D721Med (cell line): ENCODE results near the gene R3HDM2.
"Not testable (repeated sequence)": the region's sequence is repeated elsewhere in the genome, so short reads cannot be mapped to it uniquely, and the experiment has no call there.

Experiments used
- DNase-seq: peaks from one replicate; pipeline ENCODE4 v3.0.0; 2011; ENCODE audit warnings: low spot score; ENCODE audit not compliant: insufficient read length
- FAIRE-seq: peaks from 2 replicates; lab custom pipeline; 2011; peaks lifted over from hg19 to GRCh38; lab: Jason Lieb, UNC
- TF ChIP-seq, protein P1 (sequence below): IDR thresholded peaks from 2 replicates; pipeline ENCODE4 v1.5.1; 2012; ENCODE audit warnings: mild to moderate bottlenecking, control low read depth; ENCODE audit not compliant: insufficient read depth; ENCODE audit errors: missing control alignments

Gene R3HDM2

DNA sequence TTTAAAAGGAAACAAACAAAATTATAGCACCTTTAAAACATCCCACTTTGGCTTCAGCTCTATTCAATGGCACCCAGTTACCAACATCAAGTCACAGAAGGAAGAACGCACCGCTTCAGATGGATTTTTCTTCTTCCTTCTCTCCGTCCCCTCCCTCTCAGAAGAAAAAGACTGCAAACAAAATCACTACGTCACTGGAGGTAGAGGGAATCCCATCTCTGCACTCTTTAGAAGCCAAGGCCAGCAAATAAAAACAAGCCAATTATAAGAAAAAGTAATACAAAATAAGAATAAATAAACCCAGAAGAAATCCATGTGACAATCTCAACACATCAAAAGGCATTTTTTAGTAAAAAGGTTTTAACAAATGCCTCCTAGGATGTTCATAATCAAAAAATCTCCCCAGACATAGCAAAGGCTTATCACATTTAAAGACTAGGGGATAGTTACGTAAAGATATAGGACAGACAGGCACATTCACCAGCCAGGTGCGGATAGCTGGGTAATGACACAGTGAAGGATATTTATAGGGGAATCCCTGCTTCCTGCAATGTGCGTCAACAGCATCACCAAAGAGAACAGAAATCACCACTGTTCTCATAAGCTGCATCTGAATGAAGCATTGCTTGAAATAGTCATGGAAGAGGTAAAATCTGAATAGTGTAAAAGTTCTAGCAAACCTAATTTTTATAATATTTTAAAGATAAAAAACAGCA, 89.4 kb downstream of the R3HDM2 start:
- TF ChIP-seq, protein P1, sequence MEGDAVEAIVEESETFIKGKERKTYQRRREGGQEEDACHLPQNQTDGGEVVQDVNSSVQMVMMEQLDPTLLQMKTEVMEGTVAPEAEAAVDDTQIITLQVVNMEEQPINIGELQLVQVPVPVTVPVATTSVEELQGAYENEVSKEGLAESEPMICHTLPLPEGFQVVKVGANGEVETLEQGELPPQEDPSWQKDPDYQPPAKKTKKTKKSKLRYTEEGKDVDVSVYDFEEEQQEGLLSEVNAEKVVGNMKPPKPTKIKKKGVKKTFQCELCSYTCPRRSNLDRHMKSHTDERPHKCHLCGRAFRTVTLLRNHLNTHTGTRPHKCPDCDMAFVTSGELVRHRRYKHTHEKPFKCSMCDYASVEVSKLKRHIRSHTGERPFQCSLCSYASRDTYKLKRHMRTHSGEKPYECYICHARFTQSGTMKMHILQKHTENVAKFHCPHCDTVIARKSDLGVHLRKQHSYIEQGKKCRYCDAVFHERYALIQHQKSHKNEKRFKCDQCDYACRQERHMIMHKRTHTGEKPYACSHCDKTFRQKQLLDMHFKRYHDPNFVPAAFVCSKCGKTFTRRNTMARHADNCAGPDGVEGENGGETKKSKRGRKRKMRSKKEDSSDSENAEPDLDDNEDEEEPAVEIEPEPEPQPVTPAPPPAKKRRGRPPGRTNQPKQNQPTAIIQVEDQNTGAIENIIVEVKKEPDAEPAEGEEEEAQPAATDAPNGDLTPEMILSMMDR, result no peak
- no peak for FAIRE-seq
- no peak for DNase-seq

DNA sequence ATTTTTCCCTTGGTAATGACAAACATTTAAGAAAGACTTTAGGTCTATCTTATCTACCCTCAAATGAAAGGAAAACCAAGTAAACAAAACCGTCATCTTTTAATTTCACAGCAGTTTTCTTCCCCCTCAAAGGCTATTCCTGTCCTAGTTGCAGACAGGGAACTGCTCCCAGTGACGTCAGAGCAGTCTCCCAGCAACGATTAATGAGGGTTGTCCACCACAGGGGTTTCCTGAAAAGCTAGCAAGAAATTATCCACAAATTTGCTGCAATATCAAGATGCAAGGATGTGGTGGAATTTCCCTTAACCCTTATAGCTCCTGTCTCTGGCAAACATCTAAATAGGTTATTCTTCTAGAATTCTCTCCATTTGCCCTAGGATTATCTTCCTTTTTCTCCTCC, 90.7 kb downstream of the R3HDM2 start:
- no peak for FAIRE-seq
- DNase-seq, result no peak
- TF ChIP-seq, protein P1, result no peak

DNA sequence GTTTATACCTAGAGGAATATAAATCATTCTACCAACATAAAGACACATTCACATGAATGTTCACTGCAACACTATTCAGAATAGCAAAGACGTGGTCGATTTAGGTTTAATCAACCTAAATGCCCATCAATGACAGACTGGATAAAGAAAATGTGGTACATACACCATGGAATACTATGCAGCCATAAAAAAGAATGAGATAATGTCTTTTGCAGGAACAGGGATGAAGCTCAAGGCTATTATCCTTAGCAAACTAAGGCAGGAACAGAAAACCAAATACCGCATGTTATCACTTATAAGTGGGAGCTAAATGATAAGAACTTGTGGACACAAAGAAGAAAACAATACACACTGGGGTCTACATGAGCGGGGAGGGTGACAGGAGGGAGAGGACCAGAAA, 94.5 kb downstream of the R3HDM2 start:
- not testable (repeated sequence) for DNase-seq, FAIRE-seq

DNA sequence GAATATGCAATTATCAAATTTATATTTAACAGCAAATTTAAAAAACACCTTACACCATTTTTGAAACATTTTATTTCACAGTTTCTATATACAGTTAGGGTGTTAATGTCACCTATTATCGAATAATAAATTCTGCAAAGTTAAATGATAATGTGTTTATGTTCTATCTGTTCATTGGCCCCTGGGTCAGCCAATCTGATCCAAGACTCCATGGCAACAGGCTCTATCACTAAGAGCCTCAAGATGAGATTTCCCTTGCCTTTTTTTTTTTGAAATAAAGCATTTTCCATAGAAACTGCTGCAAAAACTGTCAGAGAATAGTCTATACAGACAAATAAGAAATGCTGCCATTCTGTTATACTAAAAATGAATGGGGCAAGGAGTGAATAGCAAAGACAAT, 96.6 kb downstream of the R3HDM2 start:
- no peak for DNase-seq
- no peak for FAIRE-seq
- TF ChIP-seq, protein P1, result no peak

DNA sequence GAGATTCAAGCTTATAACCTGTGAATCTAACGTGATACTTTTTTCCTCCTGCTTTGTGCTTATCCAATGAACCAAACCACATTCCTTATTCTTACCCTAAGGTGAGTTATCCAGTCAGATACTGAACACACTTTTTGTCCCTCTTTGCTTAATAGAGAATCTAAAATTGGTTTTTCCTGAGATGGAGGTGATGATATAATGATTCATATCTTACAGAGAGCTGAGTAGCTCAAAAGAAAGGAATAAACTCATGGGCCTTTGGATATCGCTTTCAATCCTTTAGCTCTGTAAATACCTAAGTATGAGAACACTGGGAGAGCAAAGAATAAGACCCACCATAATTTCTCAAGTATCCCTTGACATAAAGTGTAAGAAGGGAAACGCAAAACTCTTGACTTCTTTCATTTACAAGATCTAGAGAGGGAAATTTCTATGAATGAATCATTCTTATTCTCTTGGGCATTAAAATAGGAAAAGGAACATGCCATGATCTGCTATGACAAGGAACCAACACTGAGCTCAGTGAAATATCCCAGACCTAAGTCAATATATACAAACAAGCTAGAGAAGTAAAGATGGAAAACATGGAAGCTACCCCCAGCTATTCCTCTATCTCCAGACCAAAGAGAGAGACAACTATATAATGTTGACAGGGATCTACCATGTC, 98.1 kb downstream of the R3HDM2 start:
- DNase-seq (no peak), FAIRE-seq (no peak)
- TF ChIP-seq, protein P1, result no peak

DNA sequence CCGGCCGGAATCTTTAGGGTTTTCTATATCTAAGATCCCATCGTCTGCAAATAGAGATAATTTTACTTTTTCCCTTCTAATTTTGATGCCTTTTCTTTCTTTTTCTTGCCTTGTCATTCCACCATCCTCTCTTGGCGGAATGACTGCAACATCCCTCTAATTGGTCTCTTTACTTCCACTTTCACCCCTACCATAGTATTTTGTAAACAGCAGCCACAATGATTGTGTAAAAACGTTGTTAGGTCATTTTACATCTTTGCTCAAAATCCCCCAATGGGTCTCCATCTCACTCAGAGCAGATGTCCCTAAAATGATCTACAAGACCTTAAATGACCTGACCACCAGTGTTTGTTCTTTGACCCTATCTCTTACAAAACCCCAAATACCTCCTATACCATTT, 99.9 kb downstream of the R3HDM2 start:
- DNase-seq, result no peak
- TF ChIP-seq, protein P1, result no peak
- FAIRE-seq, result no peak

DNA sequence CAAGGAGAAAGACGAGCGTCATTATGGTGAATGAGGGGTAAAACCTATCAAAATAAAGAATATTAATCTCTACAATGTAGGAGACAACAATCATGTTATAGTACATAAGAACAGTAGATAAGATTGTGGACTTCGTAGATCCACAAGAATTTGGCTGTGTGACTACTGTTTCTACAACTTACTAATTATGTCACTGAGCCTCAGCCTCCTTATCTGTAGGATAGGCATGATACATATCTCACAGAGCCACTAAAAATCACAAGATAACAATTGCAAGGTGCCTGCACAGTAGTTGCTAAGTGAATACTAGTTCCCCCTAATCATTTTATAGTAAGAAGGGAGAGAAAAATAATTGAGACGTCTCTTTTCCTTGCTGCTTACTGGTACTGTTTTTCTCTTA, 101.6 kb downstream of the R3HDM2 start:
- TF ChIP-seq, protein P1, result no peak
- DNase-seq (no peak), FAIRE-seq (no peak)
